Measurements from ENCODE around the gene CLCF1. TPM values are rescaled to one million over a fixed set of nuclear protein-coding genes. Genes with fewer than 3 reads are reported as not detected.

CLCF1 gene
- total RNA-seq, 1 experiment from 2014 or later, result 2.1 TPM

DNA sequence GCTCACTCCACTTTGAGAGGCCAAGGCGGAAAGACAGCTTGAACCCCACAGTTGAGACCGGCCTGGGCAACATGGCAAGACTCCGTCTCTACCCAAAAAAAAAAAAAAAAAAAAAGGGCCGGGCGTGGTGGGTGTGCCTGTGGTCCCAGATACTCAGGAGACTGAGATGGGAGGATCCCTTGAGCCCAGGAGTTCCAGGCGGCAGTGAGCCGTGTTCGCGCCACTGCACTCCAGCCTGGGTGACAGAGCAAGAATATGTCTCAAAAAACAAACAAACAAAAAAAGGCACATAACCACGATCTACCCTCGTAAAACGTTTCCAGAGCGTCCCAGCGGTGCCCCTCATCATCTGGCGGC, 17.5 kb upstream of the CLCF1 start:
- no peak overlapping the region for H2BK15ac ChIP-seq (ENCODE audit: low read depth, low read length)
- Mint-ChIP-seq H3K4me3 (peak overlapping the region; percentile 71 to 92), H3K27ac (peak overlapping the region; percentile 4 to 97 (median 41); a peak in 5 of 7 replicates), H3K4me1 (peaks cover 21 to 30% of the 10 kb centered on the region in 2 experiments), H3K36me3 (ENCODE audit: insufficient read depth in 1 of 3, low read depth in 3 of 3) (peaks cover 7 to 18% (median 12%) of the 10 kb centered on the region in 3 experiments), H3K27me3 (ENCODE audit: low read depth) (peaks cover 1% of the 10 kb centered on the region; the same call in 1 of the 2 replicates), H3K9me3 (no peaks in the 10 kb centered on the region; a peak in 1 of 5 replicates)
- no peak overlapping the region for H4K5ac ChIP-seq (ENCODE audit: insufficient read length, low read depth, low read length)
- H3K27me3 ChIP-seq (ENCODE audit: insufficient read depth, low read length), result no peaks in the 10 kb centered on the region
- H4K20me1 ChIP-seq (ENCODE audit: control insufficient read depth, insufficient read depth, insufficient read length), result no peaks in the 10 kb centered on the region
- no peak overlapping the region for H3T11ph ChIP-seq (ENCODE audit: low read length)
- no peak overlapping the region for H2BK20ac ChIP-seq (ENCODE audit: low read depth, low read length, poor library complexity, severe bottlenecking)
- TF ChIP-seq, protein P1, sequence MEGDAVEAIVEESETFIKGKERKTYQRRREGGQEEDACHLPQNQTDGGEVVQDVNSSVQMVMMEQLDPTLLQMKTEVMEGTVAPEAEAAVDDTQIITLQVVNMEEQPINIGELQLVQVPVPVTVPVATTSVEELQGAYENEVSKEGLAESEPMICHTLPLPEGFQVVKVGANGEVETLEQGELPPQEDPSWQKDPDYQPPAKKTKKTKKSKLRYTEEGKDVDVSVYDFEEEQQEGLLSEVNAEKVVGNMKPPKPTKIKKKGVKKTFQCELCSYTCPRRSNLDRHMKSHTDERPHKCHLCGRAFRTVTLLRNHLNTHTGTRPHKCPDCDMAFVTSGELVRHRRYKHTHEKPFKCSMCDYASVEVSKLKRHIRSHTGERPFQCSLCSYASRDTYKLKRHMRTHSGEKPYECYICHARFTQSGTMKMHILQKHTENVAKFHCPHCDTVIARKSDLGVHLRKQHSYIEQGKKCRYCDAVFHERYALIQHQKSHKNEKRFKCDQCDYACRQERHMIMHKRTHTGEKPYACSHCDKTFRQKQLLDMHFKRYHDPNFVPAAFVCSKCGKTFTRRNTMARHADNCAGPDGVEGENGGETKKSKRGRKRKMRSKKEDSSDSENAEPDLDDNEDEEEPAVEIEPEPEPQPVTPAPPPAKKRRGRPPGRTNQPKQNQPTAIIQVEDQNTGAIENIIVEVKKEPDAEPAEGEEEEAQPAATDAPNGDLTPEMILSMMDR (conservative IDR thresholded peaks at IDR 0.05), result no peak
- H2AK5ac ChIP-seq (ENCODE audit: insufficient read length, low read length), result no peak overlapping the region
- H3K23me2 ChIP-seq (ENCODE audit: insufficient read length, low read depth, low read length, poor library complexity, severe bottlenecking), result peaks cover 13% of the 10 kb centered on the region
- peak overlapping the region; percentile 53 for H3K9ac ChIP-seq (ENCODE audit: extremely low read depth, insufficient read length, low read length)
- WGBS (ENCODE audit: extremely low coverage, insufficient read length, low lambda C conversion rate), result no CpG with 5 or more reads among the region's 15 CpGs
- H4K8ac ChIP-seq (replicated peaks; ENCODE audit: insufficient read length, low read depth, low read length), result no peak overlapping the region
- H3K18ac ChIP-seq (ENCODE audit: insufficient read length, low read depth, low read length), result no peak overlapping the region
- H3K23ac ChIP-seq (ENCODE audit: insufficient read length, low read depth, low read length), result no peak overlapping the region
- no peak overlapping the region for H2BK120ac ChIP-seq (ENCODE audit: low read depth, low read length, poor library complexity, severe bottlenecking)
- no peak overlapping the region for H2BK5ac ChIP-seq (ENCODE audit: insufficient read length, low read length)
- H3K9me3 ChIP-seq (ENCODE audit: control insufficient read depth, low read depth, low read length), result no peaks in the 10 kb centered on the region
- H3K14ac ChIP-seq (ENCODE audit: insufficient read depth, low read length), result no peak overlapping the region
- H4K91ac ChIP-seq (ENCODE audit: insufficient read length, low read depth, low read length), result no peak overlapping the region
- H3K4ac ChIP-seq (ENCODE audit: low read depth, low read length), result no peak overlapping the region
- H3K4me2 ChIP-seq (ENCODE audit: insufficient read depth, insufficient read length, low read length), result peak overlapping the region; percentile 88
- no peak overlapping the region for H3K27ac ChIP-seq (ENCODE audit: insufficient read length, low read depth, low read length)
- no peaks in the 10 kb centered on the region for H3K79me2 ChIP-seq (ENCODE audit: insufficient read depth, low read length)
- no peak for DNase-seq
- no peak overlapping the region for H2AFZ ChIP-seq (ENCODE audit: low read length)
- no peaks in the 10 kb centered on the region; the same call in 1 of the 2 replicates for H3K4me1 ChIP-seq (ENCODE audit: insufficient read depth, low read length)
- no peaks in the 10 kb centered on the region for H3K79me1 ChIP-seq (ENCODE audit: insufficient read depth, low read depth, low read length, poor library complexity, severe bottlenecking)
- no peak overlapping the region for H3K56ac ChIP-seq (ENCODE audit: insufficient read length, low read depth, low read length)
- H2BK12ac ChIP-seq (ENCODE audit: insufficient read length, low read depth, low read length), result no peak overlapping the region

Data from H9 (cell line).